ENCODE data around the gene SH2D3A. TPM values are rescaled to one million over a fixed set of nuclear protein-coding genes. Genes with fewer than 3 reads are reported as not detected.

SH2D3A gene
- total and polyA plus RNA-seq, 2 of the 8 experiments (the other 6 are each of a cell fraction or from before 2014, with no cell fraction given), result 14.5 to 22.1 TPM

DNA sequence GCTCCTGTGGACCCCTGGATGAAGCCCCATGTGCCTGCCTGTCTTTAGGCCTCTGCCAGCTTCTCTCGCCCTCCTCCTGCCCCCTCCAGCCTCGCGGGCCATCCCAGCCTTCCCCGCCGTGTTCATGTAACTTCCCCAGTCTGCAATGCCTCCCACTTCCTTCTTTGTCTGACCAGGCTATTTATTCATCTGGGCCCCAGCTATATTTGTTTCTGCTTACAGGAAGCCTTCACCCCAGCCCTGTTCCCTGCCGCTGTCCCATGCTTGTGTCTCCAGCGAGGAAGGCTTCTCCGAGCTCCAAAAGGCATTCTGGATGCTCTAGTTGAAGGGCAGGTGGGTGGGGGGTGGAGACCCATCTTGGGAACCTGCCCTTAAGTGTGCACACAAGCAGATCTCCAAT, 38.9 kb downstream of the SH2D3A start (continued):
- TF ChIP-seq JUN (IDR thresholded peaks at IDR 0.05; ENCODE audit: low read depth, low read length), result no peak
- no peak for TF ChIP-seq EZH2 (IDR thresholded peaks at IDR 0.05; ENCODE audit: low read depth, low read length, severe bottlenecking)
- TF ChIP-seq SP1 (IDR thresholded peaks at IDR 0.05; ENCODE audit: low read depth, low read length), result no peak
- no peak for TF ChIP-seq KDM4A (IDR thresholded peaks at IDR 0.05; ENCODE audit: low read depth, low read length, severe bottlenecking)
- TF ChIP-seq USF2 (IDR thresholded peaks at IDR 0.05; ENCODE audit: low read length), result no peak
- TF ChIP-seq CHD2 (IDR thresholded peaks at IDR 0.05; ENCODE audit: low read length), result no peak
- TF ChIP-seq BRCA1 (IDR thresholded peaks at IDR 0.05; ENCODE audit: low read depth, low read length), result no peak
- no peak for TF ChIP-seq CBX8 (IDR thresholded peaks at IDR 0.05; ENCODE audit: borderline replicate concordance, low read depth, low read length)

Data from H1 (cell line).